AG04449 (cell line): ENCODE measurements around the gene CCDC80.

ENCODE experiments used
- CTCF ChIA-PET: fragments of 350-600 bp; formaldehyde crosslinking; extraction: SDS; loops from one replicate; lab custom pipeline; 2021; ENCODE audit warnings: antibody characterized with exemption; lab: Yijun Ruan, JAX
- POLR2A ChIA-PET: fragments of 400-600, 350-600 bp; formaldehyde crosslinking; extraction: SDS; loops from one replicate; lab custom pipeline; 2020; ENCODE audit warnings: antibody characterized with exemption, inconsistent platforms; lab: Yijun Ruan, JAX
- DNase-seq: peaks from one replicate; pipeline ENCODE4 v3.0.0-alpha.2; 2010; ENCODE audit warnings: low read depth, low spot score
- H3K4me3 ChIP-seq: 2 replicates; pipeline ENCODE4 v1.5.1; 2011; ENCODE audit warnings: low read depth, mild to moderate bottlenecking, control low read depth, low read length
- CTCF ChIP-seq: IDR thresholded peaks from one replicate; pipeline ENCODE4 v1.5.1; 2011; ENCODE audit warnings: mild to moderate bottlenecking, moderate library complexity, low read length, control low read depth, inconsistent platforms; ENCODE audit not compliant: insufficient read depth; ENCODE audit errors: missing control alignments

The CCDC80 gene

GRCh38 chr3:112555535-112556170, 85.3 kb downstream of the CCDC80 start:
- DNase-seq, result no peak
- ChIA-PET POLR2A (no interaction called here), CTCF (interaction anchor here (1.0 kb wide), 1 partner anchor 21 kb away, joined by 3 read pairs; no protein-coding TSS in a partner anchor)
- no peak for TF ChIP-seq CTCF
- H3K4me3 ChIP-seq, result no peak overlapping the region

- no peak for DNase-seq
- TF ChIP-seq CTCF, result no peak
- ChIA-PET POLR2A (no interaction called here), CTCF (interaction anchor here (1.1 to 2.2 kb wide), 3 partner anchors 11 to 17 kb away, joined by 3 to 5 read pairs (median 4); no protein-coding TSS in a partner anchor)
- no peak overlapping the region for H3K4me3 ChIP-seq
Measured at GRCh38 chr3:112550859-112551258, 90.1 kb downstream of the CCDC80 start.
